Esophagus muscularis mucosa (tissue), 3 donors: Measurements from ENCODE around the gene AADACL2.

ENCODE experiments used
- POLR2A ChIP-seq: fragments of 450-650 bp; IDR thresholded peaks from one replicate; pipeline ENCODE4 v1.6.1; 2017; ENCODE audit warnings: antibody characterized with exemption, moderate library complexity, mild to moderate bottlenecking, low read depth
- TF ChIP-seq, protein P1 (sequence below), 3 experiments: fragments of 200-600 bp in 2 of 3; fragments of 450-650 bp in 1 of 3; sonication (generic) in 2 of 3; IDR thresholded peaks; one replicate each; pipeline ENCODE4 v1.5.1; 2017 to 2019; ENCODE audit warnings: antibody characterized with exemption in 3 of 3, mild to moderate bottlenecking in 2 of 3, moderate library complexity in 1 of 3

GRCh38 chr3:151753846-151754245, 20.1 kb downstream of the AADACL2 start:
- TF ChIP-seq POLR2A = no peak
- TF ChIP-seq, protein P1, sequence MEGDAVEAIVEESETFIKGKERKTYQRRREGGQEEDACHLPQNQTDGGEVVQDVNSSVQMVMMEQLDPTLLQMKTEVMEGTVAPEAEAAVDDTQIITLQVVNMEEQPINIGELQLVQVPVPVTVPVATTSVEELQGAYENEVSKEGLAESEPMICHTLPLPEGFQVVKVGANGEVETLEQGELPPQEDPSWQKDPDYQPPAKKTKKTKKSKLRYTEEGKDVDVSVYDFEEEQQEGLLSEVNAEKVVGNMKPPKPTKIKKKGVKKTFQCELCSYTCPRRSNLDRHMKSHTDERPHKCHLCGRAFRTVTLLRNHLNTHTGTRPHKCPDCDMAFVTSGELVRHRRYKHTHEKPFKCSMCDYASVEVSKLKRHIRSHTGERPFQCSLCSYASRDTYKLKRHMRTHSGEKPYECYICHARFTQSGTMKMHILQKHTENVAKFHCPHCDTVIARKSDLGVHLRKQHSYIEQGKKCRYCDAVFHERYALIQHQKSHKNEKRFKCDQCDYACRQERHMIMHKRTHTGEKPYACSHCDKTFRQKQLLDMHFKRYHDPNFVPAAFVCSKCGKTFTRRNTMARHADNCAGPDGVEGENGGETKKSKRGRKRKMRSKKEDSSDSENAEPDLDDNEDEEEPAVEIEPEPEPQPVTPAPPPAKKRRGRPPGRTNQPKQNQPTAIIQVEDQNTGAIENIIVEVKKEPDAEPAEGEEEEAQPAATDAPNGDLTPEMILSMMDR (IDR thresholded peaks at IDR 0.05) = no peak
